Mesenteric fat pad (tissue), 1 donor: ENCODE data around the gene GIMAP8. TPM values are rescaled to one million over a fixed set of nuclear protein-coding genes. Genes with fewer than 3 reads are reported as not detected.

Experiments used
- DNase-seq: peaks from one replicate; pipeline ENCODE4 v3.0.0-alpha.2; 2020; ENCODE audit warnings: low spot score
- long read RNA-seq: library from polyadenylated mRNA; unstranded; transcript quantifications from one replicate; pipeline ENCODE4 v2.0.0, GENCODE V29; 2020
- total RNA-seq: library from RNA; stranded (reverse); fragmentation: NEBNext Ultra II Directional; extraction: Animal tissue kit (Norgen Biotek cat#: 25700); gene quantifications from one replicate; pipeline ENCODE4 v1.2.1, GENCODE V29; 2021
- donor health status: DM: yes; HTN: yes; CAD: no.

The GIMAP8 gene
- 22.0 TPM for total RNA-seq
- long read RNA-seq, full-length matches to known transcripts: 4 of 31 reads
- long read RNA-seq, partial matches to known transcripts: 21 of 31 reads
- long read RNA-seq, other reads (novel, unspliced or antisense): 6 of 31 reads

- DNase-seq: peak; percentile 92
These were observed at the start of gene GIMAP8 for GRCh38 chr7:150450491-150451001. Gene GIMAP8, plus strand, starts transcription at chr7:150450630. Its CDS starts 16,069 bp downstream, at chr7:150466699.

GRCh38 chr7:150400788-150401423 lies 49.5 kb upstream of the GIMAP8 start:
- DNase-seq: peak; percentile 75

- no peak for DNase-seq
These were observed 49.0 kb upstream of the GIMAP8 start for GRCh38 chr7:150401424-150401790.

GRCh38 chr7:150401861-150402631 lies 48.4 kb upstream of the GIMAP8 start:
- peak; percentile 16 for DNase-seq

- DNase-seq: peak; percentile 86
These were observed 47.6 kb upstream of the GIMAP8 start for GRCh38 chr7:150402671-150403321.

GRCh38 chr7:150403376-150404171 lies 46.9 kb upstream of the GIMAP8 start:
- DNase-seq: peak; percentile 73

- DNase-seq: peak; percentile 55
These were observed 46.1 kb upstream of the GIMAP8 start for GRCh38 chr7:150404172-150404804.

GRCh38 chr7:150404805-150405583 lies 45.4 kb upstream of the GIMAP8 start:
- peak; percentile 95 for DNase-seq

GRCh38 chr7:150405584-150406311 lies 44.7 kb upstream of the GIMAP8 start:
- DNase-seq: peak; percentile 88

GRCh38 chr7:150406312-150406566 lies 44.2 kb upstream of the GIMAP8 start:
- DNase-seq: no peak

- DNase-seq: peak; percentile 74
These were observed 43.6 kb upstream of the GIMAP8 start for GRCh38 chr7:150406567-150407421.

GRCh38 chr7:150407588-150408392 lies 42.6 kb upstream of the GIMAP8 start:
- DNase-seq: no peak

- DNase-seq: no peak
These were observed 41.8 kb upstream of the GIMAP8 start for GRCh38 chr7:150408393-150409299.

GRCh38 chr7:150409300-150410030 lies 41.0 kb upstream of the GIMAP8 start:
- no peak for DNase-seq

GRCh38 chr7:150410131-150410530 lies 40.3 kb upstream of the GIMAP8 start:
- no peak for DNase-seq
